WTC11 (cell line): Measurements from ENCODE around the gene RNPEPL1. TPM values are rescaled to one million over a fixed set of nuclear protein-coding genes. Genes with fewer than 3 reads are reported as not detected.
A peak's percentile ranks its signal among the peaks of the same experiment; 100 is the strongest.

ENCODE experiments used
- ATAC-seq: fragments of 200-7000 bp; cut with Tn5 transposase; 2 replicates; pipeline ENCODE4 v1.10.0; 2021; ENCODE audit warnings: mild to moderate bottlenecking, moderate library complexity
- CTCF ChIA-PET: fragments of 300-600 bp; sonication (Branson Sonifier 250); formaldehyde crosslinking; loops from one replicate; lab custom pipeline; 2021; ENCODE audit warnings: antibody characterized with exemption; lab: Charles Lee
- POLR2A ChIA-PET: fragments of 350-600 bp; sonication (Branson Sonifier 250); formaldehyde crosslinking; loops from one replicate; lab custom pipeline; 2021; ENCODE audit warnings: antibody characterized with exemption; lab: Charles Lee
- DNase-seq: peaks from one replicate; pipeline ENCODE4 v3.0.0; 2021; ENCODE audit warnings: low spot score
- H3K27ac Mint-ChIP-seq: 2 replicates; pipeline ENCODE4 v1.8.0; 2021; ENCODE audit warnings: mixed read lengths
- H3K27me3 Mint-ChIP-seq: 2 replicates; pipeline ENCODE4 v1.8.0; 2021; ENCODE audit warnings: low read depth, mild to moderate bottlenecking, moderate library complexity, mixed read lengths
- H3K36me3 Mint-ChIP-seq: 2 replicates; pipeline ENCODE4 v1.8.0; 2021; ENCODE audit warnings: mixed read lengths
- H3K4me1 Mint-ChIP-seq: 2 replicates; pipeline ENCODE4 v1.8.0; 2022; ENCODE audit warnings: mixed read lengths
- H3K4me3 Mint-ChIP-seq: 2 replicates; pipeline ENCODE4 v1.8.0; 2021; ENCODE audit warnings: mild to moderate bottlenecking, moderate library complexity, mixed read lengths
- H3K9me3 Mint-ChIP-seq: 2 replicates; pipeline ENCODE4 v1.8.0; 2021; ENCODE audit warnings: mixed read lengths
- AFF4 ChIP-seq: sonication (generic); formaldehyde crosslinking; IDR thresholded peaks from 2 replicates; pipeline ENCODE4 v1.8.1; 2023; ENCODE audit warnings: mild to moderate bottlenecking, missing genetic modification reagents, borderline replicate concordance
- ATF2 ChIP-seq: sonication (generic); formaldehyde crosslinking; IDR thresholded peaks from 2 replicates; pipeline ENCODE4 v1.8.1; 2022; ENCODE audit warnings: low read depth, missing genetic modification reagents, borderline replicate concordance
- CREM ChIP-seq: sonication (generic); formaldehyde crosslinking; IDR thresholded peaks from 2 replicates; pipeline ENCODE4 v1.8.1; 2022; ENCODE audit warnings: mild to moderate bottlenecking, missing genetic modification reagents, moderate library complexity
- CTCF ChIP-seq: fragments of 200-600 bp; IDR thresholded peaks from 2 replicates; pipeline ENCODE4 v1.8.0; 2022; ENCODE audit warnings: antibody characterized with exemption
- E2F5 ChIP-seq: sonication (generic); formaldehyde crosslinking; IDR thresholded peaks from 2 replicates; pipeline ENCODE4 v1.8.1; 2022; ENCODE audit warnings: mild to moderate bottlenecking, moderate library complexity, missing genetic modification reagents
- GABPB1 ChIP-seq: sonication (generic); formaldehyde crosslinking; IDR thresholded peaks from 2 replicates; pipeline ENCODE4 v1.8.1; 2023; ENCODE audit warnings: mild to moderate bottlenecking, missing genetic modification reagents
- MAX ChIP-seq: sonication (generic); formaldehyde crosslinking; IDR thresholded peaks from 2 replicates; pipeline ENCODE4 v1.8.0; 2022; ENCODE audit warnings: mild to moderate bottlenecking, missing genetic modification reagents
- NFATC4 ChIP-seq: fragments of 250-450 bp; sonication (Bioruptor Pico); IDR thresholded peaks from 2 replicates; pipeline ENCODE4 v1.9.0; 2021; ENCODE audit warnings: mild to moderate bottlenecking
- NFYB ChIP-seq: sonication (generic); formaldehyde crosslinking; conservative IDR thresholded peaks from 2 replicates; pipeline ENCODE4 v1.8.0; 2022; ENCODE audit warnings: low read depth, missing genetic modification reagents
- NR1H2 ChIP-seq: sonication (generic); formaldehyde crosslinking; IDR thresholded peaks from 2 replicates; pipeline ENCODE4 v1.9.0; 2021; ENCODE audit warnings: mild to moderate bottlenecking, moderate library complexity, missing genetic modification reagents
- NR2C2 ChIP-seq: sonication (generic); formaldehyde crosslinking; IDR thresholded peaks from 2 replicates; pipeline ENCODE4 v1.8.0; 2022; ENCODE audit warnings: mild to moderate bottlenecking, missing genetic modification reagents
- NR3C1 ChIP-seq: sonication (generic); formaldehyde crosslinking; conservative IDR thresholded peaks from 2 replicates; pipeline ENCODE4 v1.8.1; 2023; ENCODE audit warnings: low read depth, mild to moderate bottlenecking, missing genetic modification reagents
- PREB ChIP-seq: sonication (generic); formaldehyde crosslinking; IDR thresholded peaks from 2 replicates; pipeline ENCODE4 v1.8.1; 2022; ENCODE audit warnings: mild to moderate bottlenecking, missing genetic modification reagents, moderate library complexity, borderline replicate concordance
- RELA ChIP-seq: sonication (generic); formaldehyde crosslinking; IDR thresholded peaks from 2 replicates; pipeline ENCODE4 v1.8.1; 2022; ENCODE audit warnings: missing genetic modification reagents, mild to moderate bottlenecking, borderline replicate concordance
- SOX15 ChIP-seq: fragments of 250-450 bp; sonication (Bioruptor Pico); IDR thresholded peaks from 2 replicates; pipeline ENCODE4 v1.9.0; 2021; ENCODE audit warnings: mild to moderate bottlenecking
- STAT6 ChIP-seq: sonication (generic); formaldehyde crosslinking; conservative IDR thresholded peaks from 2 replicates; pipeline ENCODE4 v1.8.1; 2023; ENCODE audit warnings: mild to moderate bottlenecking, low read depth, missing genetic modification reagents, moderate library complexity
- TCF7 ChIP-seq: sonication (generic); formaldehyde crosslinking; IDR thresholded peaks from 2 replicates; pipeline ENCODE4 v1.8.0; 2022; ENCODE audit warnings: mild to moderate bottlenecking, low read depth, missing genetic modification reagents, moderate library complexity
- TEAD1 ChIP-seq: sonication (generic); formaldehyde crosslinking; IDR thresholded peaks from 2 replicates; pipeline ENCODE4 v1.8.0; 2022; ENCODE audit warnings: mild to moderate bottlenecking, missing genetic modification reagents
- TP53 ChIP-seq: sonication (generic); formaldehyde crosslinking; IDR thresholded peaks from 2 replicates; pipeline ENCODE4 v1.8.1; 2023; ENCODE audit warnings: mild to moderate bottlenecking, missing genetic modification reagents
- ZMAT4 ChIP-seq: fragments of 250-450 bp; sonication (Bioruptor Pico); IDR thresholded peaks from 2 replicates; pipeline ENCODE4 v1.9.0; 2021; ENCODE audit warnings: mild to moderate bottlenecking
- ZNF121 ChIP-seq: sonication (generic); formaldehyde crosslinking; IDR thresholded peaks from 2 replicates; pipeline ENCODE4 v1.8.0; 2023; ENCODE audit warnings: missing genetic modification reagents
- ZNF138 ChIP-seq: sonication (generic); formaldehyde crosslinking; conservative IDR thresholded peaks from 2 replicates; pipeline ENCODE4 v1.8.1; 2022; ENCODE audit warnings: mild to moderate bottlenecking, moderate library complexity, missing genetic modification reagents
- ZNF263 ChIP-seq: sonication (generic); formaldehyde crosslinking; IDR thresholded peaks from 2 replicates; pipeline ENCODE4 v1.8.1; 2022; ENCODE audit warnings: low read depth, mild to moderate bottlenecking, moderate library complexity, missing genetic modification reagents
- ZNF396 ChIP-seq: fragments of 250-450 bp; sonication (Bioruptor Pico); IDR thresholded peaks from 2 replicates; pipeline ENCODE4 v1.8.0; 2021; ENCODE audit warnings: mild to moderate bottlenecking, moderate library complexity, borderline replicate concordance
- total RNA-seq: library from RNA; stranded (reverse); gene quantifications from 3 replicates; pipeline ENCODE4 v1.2.3, GENCODE V29; 2021

RNPEPL1 gene
- total RNA-seq, 1 experiment from 2014 or later, result 18.8 TPM

- H3K9me3 Mint-ChIP-seq, result peaks cover 19% of the 10 kb centered on the region
- no peaks in the 10 kb centered on the region for H3K4me1 Mint-ChIP-seq
- peak; percentile 7 for DNase-seq
- no peak for ATAC-seq
- CTCF ChIA-PET, result no interaction called here
- H3K27me3 Mint-ChIP-seq, result no peaks in the 10 kb centered on the region; the same call in 1 of the 2 replicates
- TF ChIP-seq E2F5 (CRISPR knock-in tag) (no peak), CREM (CRISPR knock-in tag) (no peak), PREB (CRISPR knock-in tag) (no peak), TEAD1 (CRISPR knock-in tag) (no peak), TP53 (CRISPR knock-in tag) (no peak), STAT6 (no peak), NR3C1 (CRISPR knock-in tag) (no peak), ZMAT4 (CRISPR knock-in tag) (no peak), AFF4 (CRISPR knock-in tag) (no peak), SOX15 (no peak), TCF7 (no peak), MAX (no peak), NFATC4 (no peak)
- peaks cover 22% of the 10 kb centered on the region for H3K36me3 Mint-ChIP-seq
- no peak overlapping the region for H3K4me3 Mint-ChIP-seq
- POLR2A ChIA-PET, result no interaction called here
- H3K27ac Mint-ChIP-seq, result no peak overlapping the region
These were observed 52.0 kb downstream of the RNPEPL1 start for GRCh38 chr2:240620149-240620731.

- CTCF ChIA-PET, result interaction anchor here (1.2 kb wide), 1 partner anchor 41 kb away, joined by 4 read pairs; no protein-coding TSS in a partner anchor
- peaks cover 19% of the 10 kb centered on the region for H3K36me3 Mint-ChIP-seq
- POLR2A ChIA-PET, result no interaction called here
- peaks cover 19% of the 10 kb centered on the region for H3K9me3 Mint-ChIP-seq
- DNase-seq (no peak), ATAC-seq (no peak)
- H3K4me1 Mint-ChIP-seq, result no peaks in the 10 kb centered on the region
- no peaks in the 10 kb centered on the region for H3K27me3 Mint-ChIP-seq
- H3K27ac Mint-ChIP-seq, result no peak overlapping the region
- H3K4me3 Mint-ChIP-seq, result no peak overlapping the region
- no peak for TF ChIP-seq NFYB (CRISPR knock-in tag)
- no peak for TF ChIP-seq ZNF138
- TF ChIP-seq ATF2 (CRISPR knock-in tag), result no peak
- no peak for TF ChIP-seq ZNF396 (CRISPR knock-in tag)
- no peak for TF ChIP-seq RELA (CRISPR knock-in tag)
- no peak for TF ChIP-seq ZNF121
- TF ChIP-seq GABPB1 (CRISPR knock-in tag), result no peak
- no peak for TF ChIP-seq NR2C2 (CRISPR knock-in tag)
- no peak for TF ChIP-seq NR1H2
- no peak for TF ChIP-seq CTCF
- no peak for TF ChIP-seq ZNF263 (CRISPR knock-in tag)
- no peak for TF ChIP-seq TCF7
These were observed 52.6 kb downstream of the RNPEPL1 start for GRCh38 chr2:240620859-240621258.
